IMR-90 (cell line): ENCODE results near the gene NRF1. TPM values are rescaled to one million over a fixed set of nuclear protein-coding genes. Genes with fewer than 3 reads are reported as not detected.

Experiments used
- ATAC-seq: fragments of 200-7000 bp; cut with Tn5 transposase; 2 replicates; pipeline ENCODE4 v1.9.1; 2020; ENCODE audit warnings: low read depth, mild to moderate bottlenecking, moderate library complexity
- BruUV-seq: library from RNA; stranded (reverse); fragments of 400-500 nt; replicated peaks from 2 replicates; lab custom pipeline; 2021; lab: Mats Ljungman, UMichigan
- CTCF ChIA-PET: fragments of 300-600 bp; formaldehyde crosslinking; extraction: SDS; loops from one replicate; lab custom pipeline; 2021; ENCODE audit warnings: antibody characterized with exemption; lab: Yijun Ruan, JAX
- POLR2A ChIA-PET: fragments of 300-600 bp; sonication (Branson Sonifier 250); formaldehyde crosslinking; loops from one replicate; lab custom pipeline; 2022; ENCODE audit warnings: antibody characterized with exemption; ENCODE audit not compliant: unreplicated experiment; lab: Charles Lee
- DNase-seq: peaks from one replicate; pipeline ENCODE4 v3.0.0; 2013
- H2AFZ ChIP-seq: replicated peaks from 2 replicates; pipeline ENCODE3; 2013; ENCODE audit warnings: low read length, mild to moderate bottlenecking; ENCODE audit not compliant: poor library complexity
- H2AK5ac ChIP-seq: 2 replicates; pipeline ENCODE4 v1.6.1; 2013; ENCODE audit warnings: low read depth, low read length, inconsistent platforms
- H2AK9ac ChIP-seq: replicated peaks from 2 replicates; pipeline ENCODE3; 2013; ENCODE audit warnings: mild to moderate bottlenecking, low read depth, low read length, moderate library complexity; ENCODE audit not compliant: poor library complexity
- H2BK120ac ChIP-seq: 2 replicates; pipeline ENCODE4 v1.6.1; 2013; ENCODE audit warnings: low read depth, low read length, inconsistent platforms
- H2BK15ac ChIP-seq: 3 replicates; pipeline ENCODE4 v1.6.1; 2013; ENCODE audit warnings: low read depth, low read length, inconsistent platforms
- H2BK20ac ChIP-seq: 2 replicates; pipeline ENCODE4 v1.6.1; 2013; ENCODE audit warnings: low read depth, mild to moderate bottlenecking, inconsistent platforms, low read length, moderate library complexity
- H2BK5ac ChIP-seq: 2 replicates; pipeline ENCODE4 v1.6.1; 2013; ENCODE audit warnings: mild to moderate bottlenecking, low read depth, low read length, inconsistent platforms; ENCODE audit not compliant: poor library complexity, severe bottlenecking
- H3K14ac ChIP-seq: replicated peaks from 2 replicates; pipeline ENCODE4 v1.6.1; 2013; ENCODE audit warnings: low read depth, low read length, inconsistent platforms
- H3K18ac ChIP-seq: 2 replicates; pipeline ENCODE4 v1.6.1; 2013; ENCODE audit warnings: low read depth, low read length, control low read depth
- H3K23ac ChIP-seq: 2 replicates; pipeline ENCODE4 v1.6.1; 2013; ENCODE audit warnings: low read depth, low read length, inconsistent platforms
- H3K27ac ChIP-seq: 2 replicates; pipeline ENCODE4 v1.5.1; 2013; ENCODE audit warnings: mild to moderate bottlenecking, control low read depth, low read length; ENCODE audit not compliant: insufficient read depth
- H3K27me3 ChIP-seq: 2 replicates; pipeline ENCODE4 v1.6.1; 2013; ENCODE audit warnings: low read length; ENCODE audit not compliant: control insufficient read depth, insufficient read depth
- H3K36me3 ChIP-seq: 2 replicates; pipeline ENCODE4 v1.6.1; 2013; ENCODE audit warnings: low read length, mixed read lengths; ENCODE audit not compliant: control insufficient read depth, insufficient read depth
- H3K4ac ChIP-seq: 2 replicates; pipeline ENCODE4 v1.6.1; 2013; ENCODE audit warnings: low read depth, low read length, inconsistent platforms
- H3K4me1 ChIP-seq: 2 replicates; pipeline ENCODE4 v1.6.1; 2013; ENCODE audit warnings: low read length, mixed read lengths; ENCODE audit not compliant: control insufficient read depth, insufficient read depth
- H3K4me2 ChIP-seq: 2 replicates; pipeline ENCODE4 v1.6.1; 2013; ENCODE audit warnings: low read depth, mild to moderate bottlenecking, control low read depth, low read length, moderate library complexity
- H3K4me3 ChIP-seq: 2 replicates; pipeline ENCODE4 v1.5.1; 2013; ENCODE audit warnings: low read depth, mild to moderate bottlenecking, control low read depth, low read length, moderate library complexity; ENCODE audit not compliant: insufficient read depth
- H3K56ac ChIP-seq: 2 replicates; pipeline ENCODE4 v1.6.1; 2013; ENCODE audit warnings: low read length, inconsistent platforms; ENCODE audit not compliant: insufficient read depth; ENCODE audit errors: extremely low read depth
- H3K79me1 ChIP-seq, 2 experiments: 2 replicates each; pipeline ENCODE4 v1.6.1; 2013; ENCODE audit warnings: low read length in 2 of 2, inconsistent platforms in 1 of 2, low read depth in 1 of 2
- H3K9ac ChIP-seq: 2 replicates; pipeline ENCODE4 v1.6.1; 2013; ENCODE audit warnings: low read depth, low read length, control low read depth
- H3K9me1 ChIP-seq: 2 replicates; pipeline ENCODE4 v1.6.1; 2013; ENCODE audit warnings: low read length, inconsistent platforms; ENCODE audit not compliant: insufficient read depth
- H3K9me3 ChIP-seq: 2 replicates; pipeline ENCODE4 v1.6.1; 2013; ENCODE audit warnings: low read length; ENCODE audit not compliant: control insufficient read depth, insufficient read depth
- H4K20me1 ChIP-seq: 2 replicates; pipeline ENCODE4 v1.6.1; 2013; ENCODE audit warnings: low read length, inconsistent platforms; ENCODE audit not compliant: insufficient read depth
- H4K5ac ChIP-seq: 2 replicates; pipeline ENCODE4 v1.6.1; 2013; ENCODE audit warnings: mild to moderate bottlenecking, low read depth, low read length, control low read depth
- H4K8ac ChIP-seq, 2 experiments: 2 replicates each; pipeline ENCODE4 v1.6.1; 2013; ENCODE audit warnings: low read depth in 2 of 2, low read length in 2 of 2, control low read depth in 1 of 2, inconsistent platforms in 1 of 2
- H4K91ac ChIP-seq: 2 replicates; pipeline ENCODE4 v1.6.1; 2013; ENCODE audit warnings: low read depth, low read length, inconsistent platforms; ENCODE audit not compliant: insufficient read depth
- CHD1 ChIP-seq: IDR thresholded peaks from 2 replicates; pipeline ENCODE4 v1.6.1; 2012; ENCODE audit warnings: low read depth, low read length, improper control_type of control experiment
- CTCF ChIP-seq: conservative IDR thresholded peaks from 2 replicates; pipeline ENCODE4 v1.5.1; 2012; ENCODE audit warnings: mild to moderate bottlenecking, low read depth, low read length, improper control_type of control experiment
- FOS ChIP-seq: fragments of 150-350 bp; IDR thresholded peaks from 2 replicates; pipeline ENCODE4 v1.6.1; 2016; ENCODE audit warnings: low read depth, low read length
- MAFK ChIP-seq: IDR thresholded peaks from 2 replicates; pipeline ENCODE4 v1.6.1; 2012; ENCODE audit warnings: low read depth, low read length, improper control_type of control experiment
- NFE2L2 ChIP-seq: fragments of 150-350 bp; IDR thresholded peaks from 2 replicates; pipeline ENCODE4 v1.6.1; 2016; ENCODE audit warnings: low read depth, mild to moderate bottlenecking, low read length
- POLR2A ChIP-seq: IDR thresholded peaks from 2 replicates; pipeline ENCODE4 v1.6.1; 2012; ENCODE audit warnings: mild to moderate bottlenecking, low read depth, low read length
- RAD21 ChIP-seq: IDR thresholded peaks from 2 replicates; pipeline ENCODE4 v1.6.1; 2012; ENCODE audit warnings: low read length, improper control_type of control experiment
- SMC3 ChIP-seq: fragments of 150-350 bp; IDR thresholded peaks from 2 replicates; pipeline ENCODE4 v1.6.1; 2016; ENCODE audit warnings: low read depth, mild to moderate bottlenecking, antibody characterized with exemption, low read length, moderate library complexity
- USF2 ChIP-seq: fragments of 150-350 bp; IDR thresholded peaks from 2 replicates; pipeline ENCODE4 v1.6.1; 2017; ENCODE audit warnings: mild to moderate bottlenecking, antibody characterized with exemption, low read length, low read depth
- whole genome bisulfite sequencing, 2 experiments: methylation state at CpG; one replicate each; pipeline versions ENCODE4 v1.1.5 to v1.1.7; 2013; ENCODE audit warnings: missing lambda C conversion rate in 2 of 2; ENCODE audit not compliant: insufficient read length in 1 of 2; ENCODE audit errors: extremely low coverage in 2 of 2; 5-methylcytosine and 5-hydroxymethylcytosine counted together
- dilution Hi-C: fragments of 300-500 bp; cut with HindIII; formaldehyde crosslinking; loops from one replicate; pipeline ENCODE4 v1.14.3; 2018; ENCODE audit warnings: low sequenced_read_pairs; ENCODE audit not compliant: unreplicated experiment
- in situ Hi-C: fragments of 300-500 bp; cut with MboI; formaldehyde crosslinking; loops from 3 replicates; pipeline ENCODE4 v1.14.3; 2019; ENCODE audit warnings: low sequenced_read_pairs, inconsistent platforms, mixed read lengths
- intact Hi-C: fragments of 100-400 bp; cut with micrococcal nuclease; formaldehyde crosslinking; loops from 2 replicates; pipeline ENCODE4 v1.10.0; 2022
- polyA plus RNA-seq, 3 experiments: library from polyadenylated mRNA; depleted of rRNA; stranded (reverse); fragments of >200 nt; gene quantifications; 2 replicates each; pipeline ENCODE4 v1.2.3, GENCODE V29; 2012; ENCODE audit warnings: low replicate concordance in 1 of 3
- total RNA-seq: library from RNA; depleted of rRNA; stranded (reverse); fragments of >200 nt; gene quantifications from 2 replicates; pipeline ENCODE4 v1.2.3, GENCODE V29; 2012
- TF ChIP-seq, protein P1 (sequence below): fragments of 150-350 bp; IDR thresholded peaks from 2 replicates; pipeline ENCODE4 v1.6.1; 2016; ENCODE audit warnings: low read depth, mild to moderate bottlenecking, low read length, moderate library complexity, borderline replicate concordance

NRF1 gene
- total and polyA plus RNA-seq, 2 of the 4 experiments (the other 2 are of a cell fraction), result 11.4 to 15.8 TPM

GRCh38 chr7:129686063-129686462 is 74.5 kb downstream of the NRF1 start:
- H3K56ac ChIP-seq, result no peak overlapping the region
- dilution Hi-C loops, result no loop called here
- no peak overlapping the region for H4K5ac ChIP-seq
- intact Hi-C loops, result no loop called here
- H2BK20ac ChIP-seq, result no peak overlapping the region
- H4K20me1 ChIP-seq, result no peaks in the 10 kb centered on the region
- no peak overlapping the region for H2BK120ac ChIP-seq
- H3K9me3 ChIP-seq, result no peaks in the 10 kb centered on the region
- peaks cover 2 to 15% of the 10 kb centered on the region in 2 experiments; a peak in 3 of 4 replicates for H3K79me1 ChIP-seq
- no TSS peak for BruUV-seq
- H3K18ac ChIP-seq, result no peak overlapping the region
- no peak overlapping the region for H3K9ac ChIP-seq
- H3K27me3 ChIP-seq, result no peaks in the 10 kb centered on the region
- no peak overlapping the region for H3K4ac ChIP-seq
- H3K4me2 ChIP-seq, result no peak overlapping the region
- no peak overlapping the region for H2AK5ac ChIP-seq
- H3K14ac ChIP-seq, result no peak overlapping the region
- WGBS, 2 experiments, result no CpG with 5 or more reads among the region's 2 CpGs
- no peak for DNase-seq
- peaks cover 8% of the 10 kb centered on the region for H3K9me1 ChIP-seq
- no peak overlapping the region for H2AFZ ChIP-seq
- ChIA-PET POLR2A (interaction anchor here (0.5 kb wide), 1 partner anchor 455 kb away, joined by 3 read pairs; no protein-coding TSS in a partner anchor), CTCF (no interaction called here)
- H3K23ac ChIP-seq, result no peak overlapping the region
- H3K4me1 ChIP-seq, result peaks cover 2% of the 10 kb centered on the region
- no peak overlapping the region for H3K4me3 ChIP-seq
- in situ Hi-C loops, result no loop called here
- no peak overlapping the region for H2BK15ac ChIP-seq
- no peak overlapping the region for H4K91ac ChIP-seq
- TF ChIP-seq USF2 (no peak), SMC3 (no peak), RAD21 (no peak), POLR2A (no peak), FOS (no peak), NFE2L2 (no peak), MAFK (no peak), CTCF (no peak), CHD1 (no peak)
- TF ChIP-seq, protein P1, sequence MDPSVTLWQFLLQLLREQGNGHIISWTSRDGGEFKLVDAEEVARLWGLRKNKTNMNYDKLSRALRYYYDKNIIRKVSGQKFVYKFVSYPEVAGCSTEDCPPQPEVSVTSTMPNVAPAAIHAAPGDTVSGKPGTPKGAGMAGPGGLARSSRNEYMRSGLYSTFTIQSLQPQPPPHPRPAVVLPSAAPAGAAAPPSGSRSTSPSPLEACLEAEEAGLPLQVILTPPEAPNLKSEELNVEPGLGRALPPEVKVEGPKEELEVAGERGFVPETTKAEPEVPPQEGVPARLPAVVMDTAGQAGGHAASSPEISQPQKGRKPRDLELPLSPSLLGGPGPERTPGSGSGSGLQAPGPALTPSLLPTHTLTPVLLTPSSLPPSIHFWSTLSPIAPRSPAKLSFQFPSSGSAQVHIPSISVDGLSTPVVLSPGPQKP, result no peak
- H3K36me3 ChIP-seq, result peaks cover 4% of the 10 kb centered on the region; the same call in 1 of the 2 replicates
- ATAC-seq, result no peak
- no peak overlapping the region for H2BK5ac ChIP-seq
- no peak overlapping the region for H2AK9ac ChIP-seq
- no peak overlapping the region for H3K27ac ChIP-seq
- no peak overlapping the region for H4K8ac ChIP-seq
